Suprapubic skin (tissue), 4 donors: ENCODE data around the gene IL18BP.

Source experiments
- CTCF ChIP-seq, 2 donors: fragments of 200-600 bp in 1 of 2; fragments of 450-650 bp in 1 of 2; sonication (generic) in 1 of 2; IDR thresholded peaks; one replicate each; pipeline ENCODE4 v1.5.1; 2016 to 2019; ENCODE audit warnings: antibody characterized with exemption in 2 of 2, mild to moderate bottlenecking in 1 of 2, moderate library complexity in 1 of 2
- EP300 ChIP-seq: sonication (generic); formaldehyde crosslinking; IDR thresholded peaks from one replicate; pipeline ENCODE4 v1.6.1; 2017; ENCODE audit warnings: antibody characterized with exemption
- POLR2A ChIP-seq, 2 donors: fragments of 450-650 bp; IDR thresholded peaks; one replicate each; pipeline ENCODE4 v1.6.1; 2017; ENCODE audit warnings: antibody characterized with exemption in 2 of 2, mild to moderate bottlenecking in 2 of 2, moderate library complexity in 2 of 2
- POLR2AphosphoS5 ChIP-seq, 3 donors: sonication (generic); formaldehyde crosslinking; IDR thresholded peaks; one replicate each; pipeline ENCODE4 v1.6.1; 2017; ENCODE audit warnings: antibody characterized with exemption in 3 of 3

DNA sequence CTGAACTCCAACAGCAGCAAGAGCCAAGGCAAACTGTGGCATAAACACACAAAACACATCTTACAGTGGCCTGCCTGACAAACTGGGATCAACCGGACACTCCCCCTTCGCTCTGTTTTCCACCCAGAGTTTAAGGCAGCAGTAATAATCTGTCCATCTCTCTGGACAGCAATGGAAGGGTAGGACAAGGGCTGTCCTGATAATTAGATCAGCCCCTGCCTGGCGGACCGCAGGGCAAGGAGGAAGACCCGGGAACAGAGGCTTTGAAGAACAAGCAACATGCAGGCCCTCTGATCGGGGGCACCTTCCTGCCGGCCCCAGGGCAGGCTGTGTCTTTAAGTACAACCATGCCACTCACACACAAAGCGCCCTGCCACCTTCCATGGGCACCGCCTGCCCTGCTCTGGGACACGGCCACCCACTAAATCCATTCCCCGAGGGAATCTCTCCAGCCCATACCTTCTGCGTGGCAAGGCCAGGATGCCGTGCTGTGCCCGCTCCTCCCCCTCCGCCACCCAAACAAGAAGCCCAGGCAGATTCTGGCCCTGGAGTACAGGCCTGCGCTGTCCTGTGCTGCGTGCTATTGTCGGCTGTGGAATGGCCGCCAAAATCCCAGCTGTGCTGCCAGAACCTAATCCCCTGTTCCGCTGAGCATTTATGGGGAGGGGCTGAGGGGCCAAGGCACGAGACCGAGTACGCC is 42.8 kb downstream of the IL18BP start:
- TF ChIP-seq CTCF (IDR thresholded peaks at IDR 0.05) = no peak
- TF ChIP-seq EP300 = no peak
- TF ChIP-seq POLR2A (IDR thresholded peaks at IDR 0.05) = peak in 1 of 2 donors; percentile 50
- peak in 1 of 3 donors; percentile 66 for TF ChIP-seq POLR2AphosphoS5 (IDR thresholded peaks at IDR 0.05)
